CD4-positive, alpha-beta memory T cell (primary cell): ENCODE results near the gene SEPTIN3. TPM values are rescaled to one million over a fixed set of nuclear protein-coding genes. Genes with fewer than 3 reads are reported as not detected.
"Not testable (repeated sequence)": the region's sequence is repeated elsewhere in the genome, so short reads cannot be mapped to it uniquely, and the experiment has no call there.

Experiments
- CTCF ChIA-PET: fragments of 350-600 bp; sonication (Branson Sonifier 250); formaldehyde crosslinking; loops from one replicate; lab custom pipeline; 2021; ENCODE audit warnings: inconsistent platforms; ENCODE audit not compliant: partially characterized antibody; lab: Charles Lee
- POLR2A ChIA-PET: fragments of 350-600 bp; sonication (Branson Sonifier 250); formaldehyde crosslinking; loops from one replicate; lab custom pipeline; 2021; ENCODE audit not compliant: partially characterized antibody; lab: Charles Lee
- DNase-seq, 5 donors: peaks; one replicate each; pipeline versions ENCODE4 v3.0.0 to v3.0.0-alpha.2; 2020 to 2022; ENCODE audit warnings: mixed read lengths in 1 of 5
- H3K27ac ChIP-seq: one replicate; pipeline ENCODE4 v1.7.0; 2013; ENCODE audit warnings: low read depth, low read length
- H3K27me3 ChIP-seq: 2 replicates; pipeline ENCODE4 v1.7.0; 2013; ENCODE audit warnings: mild to moderate bottlenecking, low read length, moderate library complexity; ENCODE audit not compliant: insufficient read depth
- H3K36me3 ChIP-seq: 2 replicates; pipeline ENCODE4 v1.7.0; 2013; ENCODE audit warnings: mild to moderate bottlenecking, low read length, moderate library complexity; ENCODE audit not compliant: insufficient read depth
- H3K4me1 ChIP-seq: 2 replicates; pipeline ENCODE4 v1.7.0; 2013; ENCODE audit warnings: mild to moderate bottlenecking, low read length, moderate library complexity; ENCODE audit not compliant: insufficient read depth
- H3K4me3 ChIP-seq, 2 donors: one replicate each; pipeline ENCODE4 v1.7.0; 2013; ENCODE audit warnings: low read length in 2 of 2, mild to moderate bottlenecking in 1 of 2
- H3K9me3 ChIP-seq, 2 donors: one replicate each; pipeline ENCODE4 v1.7.0; 2013; ENCODE audit warnings: low read length in 2 of 2, control low read depth in 1 of 2; ENCODE audit not compliant: control insufficient read depth in 1 of 2
- H3K27ac Mint-ChIP-seq, 7 donors: one replicate each; pipeline ENCODE4 v1.8.0; 2020 to 2021; ENCODE audit warnings: mixed read lengths in 7 of 7, mild to moderate bottlenecking in 6 of 7, inconsistent platforms in 3 of 7, moderate library complexity in 3 of 7
- H3K27me3 Mint-ChIP-seq, 2 donors: one replicate each; pipeline ENCODE4 v1.8.0; 2020 to 2021; ENCODE audit warnings: mixed read lengths in 2 of 2
- H3K36me3 Mint-ChIP-seq, 2 donors: one replicate each; pipeline ENCODE4 v1.8.0; 2020 to 2021; ENCODE audit warnings: mixed read lengths in 2 of 2, inconsistent platforms in 1 of 2, mild to moderate bottlenecking in 1 of 2
- H3K4me1 Mint-ChIP-seq, 4 donors: one replicate each; pipeline ENCODE4 v1.8.0; 2020 to 2021; ENCODE audit warnings: mixed read lengths in 4 of 4, mild to moderate bottlenecking in 1 of 4
- H3K4me3 Mint-ChIP-seq, 8 donors: one replicate each; pipeline ENCODE4 v1.8.0; 2020 to 2021; ENCODE audit warnings: mixed read lengths in 8 of 8, mild to moderate bottlenecking in 7 of 8, moderate library complexity in 6 of 8, inconsistent platforms in 3 of 8
- H3K9me3 Mint-ChIP-seq, 8 donors: one replicate each; pipeline ENCODE4 v1.8.0; 2020 to 2021; ENCODE audit warnings: mixed read lengths in 8 of 8, mild to moderate bottlenecking in 5 of 8, inconsistent platforms in 3 of 8, moderate library complexity in 1 of 8
- intact Hi-C: fragments of 100-400 bp; cut with micrococcal nuclease; formaldehyde crosslinking; loops from one replicate; pipeline ENCODE4 v1.15.1; 2023
- polyA plus RNA-seq, 2 donors: library from polyadenylated mRNA; unstranded; fragments of 300-500 nt; fragmentation: Illumina TruSeq; gene quantifications; one replicate each; pipeline ENCODE4 v1.2.3, GENCODE V29; 2021
- total RNA-seq, 2 experiments: library from RNA; stranded (reverse); gene quantifications; one replicate each; pipeline ENCODE4 v1.2.3, GENCODE V29; 2021

Gene SEPTIN3
- total and polyA plus RNA-seq, 4 experiments from 2014 or later, result 0.36 to 0.81 TPM; not detected in 2

DNA sequence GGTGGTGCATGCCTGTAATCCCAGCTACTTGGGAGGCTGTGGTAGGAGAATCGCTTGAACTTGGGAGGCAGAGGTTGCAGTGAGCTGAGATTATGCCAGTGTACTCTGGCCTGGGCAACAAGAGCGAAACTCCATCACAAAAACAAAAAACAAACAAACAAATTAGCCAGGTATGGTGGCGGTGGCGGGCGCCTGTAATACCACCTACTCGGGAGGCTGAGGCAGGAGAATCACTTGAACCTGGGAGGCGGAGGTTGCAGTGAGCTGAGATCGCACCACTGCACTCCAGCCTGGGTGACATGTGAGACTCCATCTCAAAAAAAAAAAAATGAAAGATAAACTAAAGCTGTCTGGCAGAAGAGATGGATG, 20.3 kb upstream of the SEPTIN3 start:
- H3K9me3 Mint-ChIP-seq, H3K27ac ChIP-seq, H3K27me3 Mint-ChIP-seq, DNase-seq, H3K4me3 ChIP-seq, H3K27me3 ChIP-seq, H3K4me3 Mint-ChIP-seq, H3K36me3 Mint-ChIP-seq, intact Hi-C loops, H3K36me3 ChIP-seq, H3K9me3 ChIP-seq, POLR2A ChIA-PET: not testable (repeated sequence)
- H3K4me1 ChIP-seq, result peaks cover 14% of the 10 kb centered on the region
- CTCF ChIA-PET, result interaction anchor here (1.3 to 1.4 kb wide), 2 partner anchors 7 to 8 kb away, joined by 4 to 7 read pairs; no protein-coding TSS in a partner anchor
- Mint-ChIP-seq H3K27ac (peak overlapping the region in 1 of 7 donors; percentile 19), H3K4me1 (peaks cover 4 to 25% (median 12%) of the 10 kb centered on the region in 4 donors)

DNA sequence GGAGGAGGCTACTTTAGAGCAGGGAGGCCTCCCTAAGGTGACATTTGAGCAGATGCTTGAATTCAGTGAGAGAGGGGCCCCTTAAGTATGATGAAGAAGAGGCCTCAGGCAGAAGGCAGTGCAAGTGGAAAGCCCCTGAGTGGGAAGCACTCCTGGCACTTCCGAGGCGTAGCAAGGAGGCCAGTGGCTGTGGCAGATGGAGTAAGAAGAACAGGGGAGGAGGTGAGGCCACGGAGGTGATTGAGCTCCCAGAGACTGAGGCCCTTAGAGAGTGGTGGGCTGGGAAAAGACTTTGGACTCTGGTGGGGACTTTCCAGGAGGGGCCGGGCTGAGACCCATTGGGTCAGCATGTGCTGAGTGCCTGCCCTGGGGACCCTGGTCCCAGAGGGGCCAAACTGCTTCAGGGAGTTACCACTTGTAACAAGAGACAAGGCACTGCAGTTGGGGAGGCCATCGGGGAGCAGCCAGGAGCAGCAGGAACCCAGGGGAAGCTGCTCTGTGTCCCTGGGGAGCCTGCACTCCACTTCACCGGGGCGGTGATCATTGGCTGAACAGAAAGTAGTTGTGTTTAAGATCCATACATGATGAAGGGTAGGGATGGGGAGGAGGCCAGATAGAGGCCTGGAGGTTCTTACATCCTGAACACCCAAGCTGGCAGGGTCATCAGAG, 19.8 kb upstream of the SEPTIN3 start:
- Mint-ChIP-seq H3K9me3 (no peaks in the 10 kb centered on the region), H3K27ac (peak overlapping the region in 2 of 7 donors; percentile 19), H3K4me1 (peaks cover 4 to 22% (median 12%) of the 10 kb centered on the region in 4 donors), H3K36me3 (peaks cover 0 to 2% of the 10 kb centered on the region in 2 donors), H3K4me3 (no peak overlapping the region), H3K27me3 (no peaks in the 10 kb centered on the region)
- POLR2A ChIA-PET, result interaction anchor here (1.2 kb wide), 1 partner anchor 9 kb away, joined by 5 read pairs; no protein-coding TSS in a partner anchor
- CTCF ChIA-PET, result interaction anchor here (0.7 to 1.4 kb wide), 2 partner anchors 9 to 150 kb away, joined by 3 to 7 read pairs; no protein-coding TSS in a partner anchor
- Histone ChIP-seq H3K9me3 (no peaks in the 10 kb centered on the region), H3K27ac (no peak overlapping the region), H3K4me1 (peaks cover 14% of the 10 kb centered on the region), H3K4me3 (no peak overlapping the region), H3K36me3 (no peaks in the 10 kb centered on the region), H3K27me3 (no peaks in the 10 kb centered on the region)
- DNase-seq, result no peak
- intact Hi-C loops, result no loop called here

- DNase-seq, result no peak
- Histone ChIP-seq H3K27ac (no peak within 1 kb of the TSS), H3K4me3 (no peak within 1 kb of the TSS), H3K36me3 (no peaks in the 10 kb centered on the region), H3K9me3 (no peaks in the 10 kb centered on the region), H3K27me3 (no peaks in the 10 kb centered on the region), H3K4me1 (peaks cover 5% of the 10 kb centered on the region)
- POLR2A ChIA-PET, result no interaction called here
- CTCF ChIA-PET, result interaction anchor here (1.9 kb wide), 1 partner anchor 255 kb away, joined by 6 read pairs; no protein-coding TSS in a partner anchor
- peak within 1 kb of the TSS in 1 of 7 donors; percentile 37 for H3K27ac Mint-ChIP-seq
- no peak within 1 kb of the TSS for H3K4me3 Mint-ChIP-seq
- no peaks in the 10 kb centered on the region for H3K27me3 Mint-ChIP-seq
- H3K9me3 Mint-ChIP-seq, result no peaks in the 10 kb centered on the region
- intact Hi-C loops, result no loop called here
- peaks cover 0 to 9% (median 2%) of the 10 kb centered on the region in 4 donors for H3K4me1 Mint-ChIP-seq
- H3K36me3 Mint-ChIP-seq, result no peaks in the 10 kb centered on the region
These were observed 17.3 kb upstream of the SEPTIN3 start, which contains the start of gene SMIM45 for GRCh38 chr22:41951898-41952474. Gene SMIM45 (plus strand): TSS chr22:41952150.

DNA sequence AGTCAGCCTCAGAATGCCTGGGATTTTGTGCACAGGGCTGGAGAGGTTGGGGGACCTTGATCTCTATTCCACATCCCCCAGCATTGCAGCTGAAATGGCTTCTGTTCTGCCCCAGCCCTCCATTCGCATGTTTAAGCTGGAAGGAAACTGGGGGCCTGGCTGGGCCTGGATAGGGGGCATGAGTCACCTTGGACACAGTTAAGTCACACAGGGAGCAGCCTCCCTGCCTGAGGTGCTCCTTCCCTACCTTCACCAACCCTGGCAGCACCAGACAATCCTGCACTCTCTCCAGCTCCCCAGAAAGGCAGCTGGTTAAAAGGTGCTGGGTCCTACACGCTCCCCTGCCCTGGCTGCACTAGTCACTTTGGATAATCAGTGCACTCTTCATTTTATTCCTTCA, 16.5 kb upstream of the SEPTIN3 start:
- H3K36me3 ChIP-seq, result no peaks in the 10 kb centered on the region
- intact Hi-C loops, result no loop called here
- DNase-seq, result no peak
- no peak overlapping the region for H3K27ac ChIP-seq
- H3K27me3 ChIP-seq, result no peaks in the 10 kb centered on the region
- no peak overlapping the region for H3K27ac Mint-ChIP-seq
- ChIA-PET CTCF (no interaction called here), POLR2A (no interaction called here)
- H3K4me1 ChIP-seq, result no peaks in the 10 kb centered on the region
- H3K9me3 ChIP-seq, result no peaks in the 10 kb centered on the region
- H3K36me3 Mint-ChIP-seq, result no peaks in the 10 kb centered on the region
- H3K9me3 Mint-ChIP-seq, result no peaks in the 10 kb centered on the region
- H3K27me3 Mint-ChIP-seq, result no peaks in the 10 kb centered on the region
- H3K4me3 Mint-ChIP-seq, result no peak overlapping the region
- no peak overlapping the region for H3K4me3 ChIP-seq
- H3K4me1 Mint-ChIP-seq, result peaks cover 3 to 6% (median 4%) of the 10 kb centered on the region in 4 donors

DNA sequence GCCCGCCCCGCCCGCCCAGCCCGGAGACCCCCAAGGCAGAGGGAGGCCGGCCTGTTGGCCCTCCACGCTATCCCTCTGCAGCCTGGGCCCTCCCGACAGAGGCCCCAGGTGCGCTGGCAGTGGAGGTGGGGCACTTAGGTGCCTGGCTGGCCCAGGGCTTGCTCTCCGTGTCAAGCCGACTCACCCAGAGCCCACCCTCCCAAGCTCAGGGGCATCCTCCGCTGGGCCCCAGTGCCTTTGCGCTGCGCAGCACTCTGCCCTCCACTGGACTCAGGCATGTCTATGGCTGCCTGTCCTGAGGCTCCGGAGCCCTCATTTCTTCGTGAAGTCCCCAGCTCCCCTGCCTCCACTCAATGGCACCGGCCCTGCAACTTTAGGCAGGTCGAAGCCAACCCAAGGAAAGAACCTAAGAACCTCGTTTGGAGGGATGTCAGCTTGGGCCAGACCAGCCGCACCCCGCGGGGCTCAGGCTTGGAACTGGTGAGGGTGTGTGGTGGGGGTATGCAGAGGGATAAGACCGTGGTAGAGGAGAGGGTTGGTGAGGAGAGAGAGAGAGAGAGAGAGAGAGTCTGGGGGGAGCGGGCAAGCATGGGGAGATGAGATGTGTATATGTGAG, 11.2 kb upstream of the SEPTIN3 start:
- Mint-ChIP-seq H3K4me3 (no peak overlapping the region), H3K9me3 (no peaks in the 10 kb centered on the region), H3K36me3 (no peaks in the 10 kb centered on the region), H3K27me3 (peaks cover 0 to 1% of the 10 kb centered on the region in 2 donors), H3K27ac (peak overlapping the region in 1 of 7 donors; percentile 69), H3K4me1 (peaks cover 3 to 5% (median 4%) of the 10 kb centered on the region in 4 donors)
- Histone ChIP-seq H3K27me3 (no peaks in the 10 kb centered on the region), H3K36me3 (no peaks in the 10 kb centered on the region), H3K4me1 (no peaks in the 10 kb centered on the region), H3K4me3 (no peak overlapping the region), H3K27ac (no peak overlapping the region), H3K9me3 (no peaks in the 10 kb centered on the region)
- CTCF ChIA-PET, result interaction anchor here (0.7 to 3.6 kb wide), 6 partner anchors 9 to 487 kb away, joined by 3 to 17 read pairs (median 6); no protein-coding TSS in a partner anchor
- intact Hi-C loops, result loop anchor here (1.0 to 2.0 kb wide), 4 partner anchors 12 to 479 kb away; no protein-coding TSS in a partner anchor
- DNase-seq, result no peak
- POLR2A ChIA-PET, result no interaction called here

- peaks cover 0 to 1% of the 10 kb centered on the region in 2 donors for H3K27me3 Mint-ChIP-seq
- Histone ChIP-seq H3K4me1 (no peaks in the 10 kb centered on the region), H3K27me3 (no peaks in the 10 kb centered on the region), H3K4me3 (no peak overlapping the region), H3K9me3 (no peaks in the 10 kb centered on the region), H3K36me3 (no peaks in the 10 kb centered on the region), H3K27ac (no peak overlapping the region)
- no peak for DNase-seq
- H3K36me3 Mint-ChIP-seq, result no peaks in the 10 kb centered on the region
- H3K4me3 Mint-ChIP-seq, result no peak overlapping the region
- H3K27ac Mint-ChIP-seq, result peak overlapping the region in 1 of 7 donors; percentile 72
- peaks cover 0 to 4% (median 1%) of the 10 kb centered on the region in 4 donors for H3K4me1 Mint-ChIP-seq
- ChIA-PET POLR2A (no interaction called here), CTCF (interaction anchor here (1.1 to 1.8 kb wide), 3 partner anchors 107 to 481 kb away, joined by 3 to 7 read pairs (median 4); no protein-coding TSS in a partner anchor)
- intact Hi-C loops, result loop anchor here (10.0 kb wide), 1 partner anchor 221 kb away; no protein-coding TSS in a partner anchor
- no peaks in the 10 kb centered on the region for H3K9me3 Mint-ChIP-seq
These were observed 5.7 kb upstream of the SEPTIN3 start for GRCh38 chr22:41963453-41964111.
